GM18858 (cell line): ENCODE data around the gene SLBP.
A peak's percentile ranks its signal among the peaks of the same experiment; 100 is the strongest.
"Not testable (repeated sequence)": the region's sequence is repeated elsewhere in the genome, so short reads cannot be mapped to it uniquely, and the experiment has no call there.

Experiments used
- ATAC-seq: cut with Tn5 transposase; IDR thresholded peaks from one replicate; pipeline ENCODE4 v1.9.1; 2021; ENCODE audit not compliant: unreplicated experiment

Gene SLBP

DNA sequence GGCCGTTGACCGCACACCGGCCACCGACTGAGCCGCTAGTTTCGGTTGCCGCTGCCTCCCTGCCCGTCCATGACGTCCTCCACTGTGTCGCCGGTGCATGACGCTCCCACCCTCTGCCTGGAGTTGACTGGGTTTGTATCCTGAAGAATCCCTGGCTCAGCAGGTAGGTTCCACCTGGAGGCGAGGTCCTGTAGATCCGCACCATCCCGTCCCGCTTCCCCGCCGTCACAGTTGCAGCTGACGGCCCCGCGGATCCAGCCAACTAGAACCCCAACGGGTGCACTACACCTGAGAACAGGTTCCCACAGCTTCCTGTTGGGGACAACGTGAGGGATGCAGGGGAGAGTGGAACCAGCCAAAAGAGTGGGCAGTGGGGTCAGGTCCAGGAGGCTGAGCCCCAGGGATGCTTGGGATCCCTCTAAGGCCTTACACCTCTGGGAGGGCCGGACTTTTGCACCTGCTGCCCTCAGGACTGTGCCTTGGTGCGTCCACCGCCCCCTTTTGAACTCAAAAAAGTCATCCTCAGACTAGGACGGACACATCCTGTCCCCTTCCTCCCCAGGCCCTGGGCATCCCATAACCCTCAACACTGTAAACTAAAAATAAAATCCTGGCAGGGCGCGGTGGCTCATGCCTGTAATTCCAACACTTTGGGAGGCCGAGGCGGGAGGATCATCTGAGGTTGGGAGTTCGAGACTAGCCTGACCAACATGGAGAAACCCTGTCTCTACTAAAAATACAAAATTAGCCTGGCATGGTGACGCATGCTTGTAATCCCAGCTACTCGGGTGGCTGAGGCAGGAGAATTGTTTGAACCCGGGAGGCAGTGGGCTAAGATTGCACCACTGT lies 1.1 kb upstream of the SLBP start:
- no peak for ATAC-seq

DNA sequence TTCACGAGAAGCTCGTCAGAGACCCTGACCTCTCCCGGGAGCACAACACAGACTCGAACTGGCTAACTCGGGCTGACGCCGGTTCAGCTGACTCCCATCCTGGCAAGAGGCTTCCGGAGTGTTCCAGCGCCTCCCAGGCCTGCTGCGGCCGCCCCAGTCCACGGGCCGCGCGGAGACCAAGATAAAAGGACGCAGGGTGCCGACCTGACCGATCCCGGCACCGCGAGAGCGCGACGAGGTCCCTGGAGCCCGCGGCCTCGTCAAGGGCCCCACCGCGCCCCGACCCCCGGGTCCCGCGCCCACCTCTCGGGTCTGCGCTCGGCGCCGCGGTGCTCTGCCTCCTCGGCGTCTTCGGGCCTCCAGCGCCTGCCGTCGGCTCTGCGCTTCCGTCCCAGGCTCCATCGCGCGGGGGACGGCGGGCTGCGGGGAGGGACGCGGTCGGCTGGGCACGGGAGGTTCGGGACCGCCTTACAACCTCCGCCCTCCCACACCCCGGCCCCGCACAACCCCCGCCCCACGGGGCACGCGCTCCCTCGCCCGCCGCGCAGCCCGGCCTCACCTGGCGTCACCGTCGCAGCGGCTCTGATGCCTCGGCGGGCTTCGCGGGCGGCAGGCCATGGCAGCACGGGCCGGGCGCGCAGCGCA lies 426 bp downstream of the SLBP start:
- peak; percentile 4 for ATAC-seq

DNA sequence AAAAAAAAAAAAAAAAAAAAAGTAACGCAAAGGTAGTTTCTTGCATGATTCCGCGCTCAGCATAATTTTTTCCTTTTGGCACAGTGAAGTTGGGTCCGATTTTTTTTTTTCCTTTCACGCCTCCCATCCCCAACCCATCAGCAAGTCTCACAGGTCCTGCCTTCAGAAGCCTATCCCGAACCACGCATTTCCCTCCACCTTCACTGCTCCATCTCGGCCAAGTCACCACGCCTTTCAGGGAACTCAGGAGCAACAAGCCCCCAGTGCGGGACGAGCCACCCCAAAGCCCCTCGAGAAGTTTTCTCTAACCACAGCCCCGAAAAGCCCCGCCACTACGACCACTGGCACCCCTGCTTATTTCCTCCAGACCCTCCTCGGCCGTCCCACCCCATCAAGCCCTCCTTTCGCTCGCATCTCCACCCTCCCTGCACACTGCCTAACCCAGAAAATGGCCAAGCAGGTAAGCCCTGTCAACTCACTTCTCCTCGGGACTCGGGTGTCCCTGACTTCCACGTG lies 1.0 kb downstream of the SLBP start:
- no peak for ATAC-seq

DNA sequence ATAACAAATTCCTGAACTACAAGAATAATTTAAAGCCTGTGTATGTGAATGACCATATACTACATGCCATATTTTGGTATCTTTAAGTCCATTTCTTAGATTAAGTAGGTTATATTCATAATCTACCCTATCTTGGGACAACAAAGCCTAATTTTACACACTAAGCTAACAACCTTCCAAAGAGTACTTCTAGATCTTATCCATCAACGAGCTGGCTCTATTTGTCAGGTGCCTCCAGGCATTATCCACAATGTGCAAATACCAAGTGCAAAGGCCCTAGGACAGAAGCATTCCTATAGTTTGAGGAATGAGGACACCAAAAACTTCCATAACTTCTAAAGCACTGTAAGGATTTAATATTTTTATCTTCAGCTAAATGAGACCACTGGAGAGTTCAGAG lies 3.5 kb downstream of the SLBP start:
- ATAC-seq: no peak

DNA sequence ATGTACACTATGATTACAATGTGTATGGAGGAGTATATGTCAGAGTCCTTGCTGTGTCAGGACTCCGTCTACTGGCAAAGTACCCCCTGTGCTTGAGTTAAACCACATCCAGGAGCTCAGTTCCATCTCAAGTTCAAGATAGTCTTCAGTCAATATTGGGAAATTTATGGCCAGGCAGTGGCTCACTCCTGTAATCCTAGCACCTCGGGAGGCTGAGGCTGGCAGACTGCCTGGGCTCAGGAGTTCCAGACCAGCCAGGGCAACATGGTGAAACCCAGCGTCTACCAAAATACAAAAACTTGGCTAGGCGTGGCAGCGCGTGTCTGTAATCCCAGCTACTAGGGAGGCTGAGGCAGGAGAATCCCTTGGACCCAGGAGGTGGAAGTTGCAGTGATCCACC lies 5.8 kb downstream of the SLBP start:
- ATAC-seq: no peak

DNA sequence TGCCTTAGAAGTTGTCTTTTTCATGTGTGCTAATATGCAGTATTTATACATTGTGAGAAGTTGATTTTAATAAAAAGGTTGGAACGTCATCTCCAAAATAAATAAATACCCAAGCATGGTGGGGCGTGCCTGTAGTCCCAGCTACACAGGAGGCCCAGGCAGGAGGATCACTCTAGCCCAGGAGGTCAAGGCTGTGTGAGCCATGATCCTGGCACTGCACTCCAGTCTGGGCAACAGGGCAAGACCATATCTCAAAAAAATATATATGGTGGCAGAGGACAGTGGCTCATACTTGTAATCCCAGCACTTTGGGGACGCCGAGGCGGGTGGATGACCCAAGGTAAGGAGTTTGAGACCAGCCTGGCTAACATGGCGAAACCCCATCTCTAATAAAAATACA lies 6.4 kb downstream of the SLBP start:
- no peak for ATAC-seq

DNA sequence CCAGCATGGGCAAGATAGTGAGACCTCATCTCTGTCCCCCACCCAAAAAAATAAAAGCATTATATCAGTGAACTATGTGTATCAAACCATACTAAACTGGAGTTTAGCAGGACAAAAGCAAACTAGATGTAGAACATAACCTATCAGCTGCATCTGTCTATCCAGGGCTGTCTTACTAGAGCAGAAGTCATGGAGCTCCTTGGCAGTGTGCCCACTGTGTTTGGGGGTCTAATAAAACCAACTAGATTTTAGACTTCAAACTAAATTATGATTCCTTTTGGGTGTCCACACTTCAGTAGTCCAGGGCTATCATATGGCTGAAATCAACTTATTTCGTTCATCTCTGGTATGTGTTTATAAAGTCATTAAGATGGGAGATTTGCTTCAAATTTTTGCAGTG lies 8.3 kb downstream of the SLBP start:
- no peak for ATAC-seq

DNA sequence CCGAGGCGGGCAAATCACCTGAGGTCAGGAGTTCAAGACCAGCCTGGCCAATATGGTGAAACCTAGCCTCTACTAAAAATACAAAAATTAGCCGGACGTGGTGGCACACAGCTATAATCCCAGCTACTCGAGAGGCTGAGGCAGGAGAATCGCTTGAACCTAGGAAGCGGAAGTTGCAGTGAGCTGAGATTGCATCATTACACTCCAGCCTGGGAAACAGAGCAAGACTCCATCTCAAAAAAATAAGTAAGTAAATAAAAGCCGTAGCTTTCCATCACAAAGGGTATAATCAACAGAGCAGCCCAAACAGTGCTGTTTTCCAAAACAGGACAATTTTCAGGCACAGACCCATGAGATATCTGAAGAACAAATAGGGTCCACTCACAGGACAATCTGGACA lies 10.4 kb downstream of the SLBP start:
- not testable (repeated sequence) for ATAC-seq

DNA sequence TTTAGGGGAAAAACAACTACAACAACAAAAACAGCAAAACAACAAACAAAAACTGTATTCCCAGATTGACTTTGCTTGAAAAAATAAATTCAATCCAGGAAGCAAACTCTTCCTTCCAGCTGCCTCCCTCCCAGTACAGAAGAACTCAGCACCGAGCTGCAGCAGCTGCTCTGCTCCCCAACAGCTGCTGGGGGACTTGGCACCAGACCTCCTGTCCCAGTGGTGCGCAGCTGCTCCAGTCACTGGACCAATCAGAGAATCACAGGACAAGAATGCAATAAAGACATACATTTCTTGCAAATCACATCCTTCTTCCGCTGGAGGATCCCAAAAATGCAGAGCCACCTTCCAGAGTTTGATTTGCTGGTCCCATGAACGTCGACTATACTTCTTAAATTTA lies 16.2 kb downstream of the SLBP start:
- no peak for ATAC-seq

DNA sequence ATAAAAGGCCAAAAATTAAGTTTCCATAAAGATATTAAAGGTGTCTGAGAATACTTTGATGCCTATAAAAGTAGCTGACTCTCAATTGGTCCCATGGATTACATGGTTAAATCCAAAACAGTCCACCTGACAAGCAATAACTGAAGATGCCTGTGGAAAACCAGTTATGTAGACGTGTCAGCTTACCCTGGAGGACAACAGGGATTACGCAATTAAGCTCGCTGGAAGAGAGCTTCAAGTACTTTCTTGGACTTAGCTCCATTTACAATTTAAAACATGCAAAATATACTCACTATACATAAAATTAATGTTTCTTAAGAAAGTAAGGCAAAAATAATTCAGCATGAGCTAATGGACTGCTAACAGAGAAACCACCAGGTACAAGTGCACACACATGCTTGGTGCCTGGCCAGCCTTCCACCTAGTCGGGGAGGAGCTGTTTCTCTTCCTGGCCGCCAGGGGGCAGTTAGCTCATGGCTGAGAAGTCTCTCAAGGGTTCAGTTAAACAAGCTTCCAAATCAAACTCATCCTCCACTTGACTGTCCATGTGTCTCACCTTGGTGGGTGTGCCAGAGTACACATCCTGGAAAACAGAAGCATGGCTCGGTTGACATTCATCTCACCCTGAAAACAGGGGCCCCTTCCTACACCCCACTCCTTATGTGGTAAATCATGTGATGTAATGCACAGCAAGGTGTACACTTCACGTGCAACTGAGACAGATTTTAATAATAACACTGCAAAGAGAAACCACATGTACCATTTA lies 18.8 kb downstream of the SLBP start:
- ATAC-seq: peak; percentile 65

DNA sequence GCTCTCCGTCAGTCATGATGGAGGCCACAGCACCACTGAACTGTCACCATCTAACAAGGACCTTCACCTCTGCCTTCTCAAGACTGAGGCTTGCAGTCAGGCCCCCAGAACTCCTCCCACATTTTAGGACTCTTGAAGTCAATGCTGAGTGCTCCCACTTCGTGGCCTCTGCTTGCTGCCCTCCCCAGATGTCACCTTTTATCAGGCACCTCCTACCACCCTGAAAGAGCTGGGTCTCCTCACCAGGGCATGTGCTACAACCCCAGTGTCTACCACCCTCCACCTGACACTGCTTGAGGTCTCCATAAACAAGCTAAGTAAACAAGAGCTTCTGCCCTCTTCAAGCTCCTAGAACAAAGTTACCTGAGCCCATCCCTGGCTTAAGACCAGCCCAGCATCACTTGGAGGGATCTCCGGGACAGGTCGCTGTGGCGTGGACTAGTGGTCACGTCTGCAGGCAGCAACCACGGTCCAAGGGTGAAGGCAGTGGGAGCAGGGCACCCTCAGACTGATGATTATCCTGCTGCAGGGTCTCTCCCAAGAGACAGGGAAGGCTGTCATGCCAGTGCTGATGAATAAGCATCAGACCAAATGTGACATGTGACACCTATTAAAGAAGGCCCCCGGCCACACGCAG lies 20.3 kb downstream of the SLBP start:
- no peak for ATAC-seq

DNA sequence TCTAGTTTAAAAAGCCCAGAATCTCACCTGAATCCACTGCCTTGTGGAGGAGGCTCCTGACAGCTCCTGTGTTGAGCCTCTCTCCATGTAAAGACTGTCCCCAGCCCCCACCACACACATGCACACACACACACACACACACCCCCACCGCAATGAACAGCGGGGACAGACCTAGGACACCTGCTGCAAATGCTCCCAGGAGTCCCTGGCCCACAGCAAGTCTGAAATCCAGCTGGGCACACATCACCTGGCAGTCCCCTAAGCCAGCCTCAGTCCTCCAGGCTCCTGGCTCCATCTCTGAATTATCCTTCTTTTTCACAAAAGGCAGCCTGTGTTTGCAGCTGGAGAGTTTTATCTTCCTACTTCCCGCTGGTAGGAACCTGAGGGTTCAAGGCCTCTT lies 21.4 kb downstream of the SLBP start:
- ATAC-seq: no peak

DNA sequence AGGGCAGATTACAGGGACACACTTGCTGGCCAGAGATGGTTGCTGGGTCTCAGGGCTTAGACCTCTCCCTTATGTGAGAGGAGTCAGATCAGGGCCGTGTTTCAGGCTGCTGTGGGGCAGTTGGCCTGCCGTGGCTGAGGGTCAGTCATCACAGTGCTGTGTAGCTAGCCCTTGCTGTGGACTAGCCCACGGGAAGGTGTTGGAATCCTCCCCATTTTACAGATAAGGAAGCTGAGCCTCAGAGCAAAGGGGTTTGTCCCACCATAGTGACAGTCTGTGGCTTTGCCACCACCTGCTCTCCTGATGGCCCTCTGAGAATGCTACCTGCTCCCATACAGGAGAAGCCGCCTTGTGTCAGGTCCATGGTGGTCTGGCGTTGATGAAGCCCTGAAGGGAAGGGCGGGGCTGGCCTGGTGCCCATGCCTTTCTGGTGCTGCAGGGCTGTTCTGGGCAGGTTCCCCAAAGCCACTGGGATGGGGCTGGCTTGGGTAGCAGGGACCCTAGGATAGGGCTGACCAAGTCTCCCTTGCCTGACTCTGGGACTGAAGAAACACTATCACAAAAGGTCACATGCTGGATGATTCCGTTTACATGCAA lies 25.6 kb downstream of the SLBP start:
- ATAC-seq: no peak

DNA sequence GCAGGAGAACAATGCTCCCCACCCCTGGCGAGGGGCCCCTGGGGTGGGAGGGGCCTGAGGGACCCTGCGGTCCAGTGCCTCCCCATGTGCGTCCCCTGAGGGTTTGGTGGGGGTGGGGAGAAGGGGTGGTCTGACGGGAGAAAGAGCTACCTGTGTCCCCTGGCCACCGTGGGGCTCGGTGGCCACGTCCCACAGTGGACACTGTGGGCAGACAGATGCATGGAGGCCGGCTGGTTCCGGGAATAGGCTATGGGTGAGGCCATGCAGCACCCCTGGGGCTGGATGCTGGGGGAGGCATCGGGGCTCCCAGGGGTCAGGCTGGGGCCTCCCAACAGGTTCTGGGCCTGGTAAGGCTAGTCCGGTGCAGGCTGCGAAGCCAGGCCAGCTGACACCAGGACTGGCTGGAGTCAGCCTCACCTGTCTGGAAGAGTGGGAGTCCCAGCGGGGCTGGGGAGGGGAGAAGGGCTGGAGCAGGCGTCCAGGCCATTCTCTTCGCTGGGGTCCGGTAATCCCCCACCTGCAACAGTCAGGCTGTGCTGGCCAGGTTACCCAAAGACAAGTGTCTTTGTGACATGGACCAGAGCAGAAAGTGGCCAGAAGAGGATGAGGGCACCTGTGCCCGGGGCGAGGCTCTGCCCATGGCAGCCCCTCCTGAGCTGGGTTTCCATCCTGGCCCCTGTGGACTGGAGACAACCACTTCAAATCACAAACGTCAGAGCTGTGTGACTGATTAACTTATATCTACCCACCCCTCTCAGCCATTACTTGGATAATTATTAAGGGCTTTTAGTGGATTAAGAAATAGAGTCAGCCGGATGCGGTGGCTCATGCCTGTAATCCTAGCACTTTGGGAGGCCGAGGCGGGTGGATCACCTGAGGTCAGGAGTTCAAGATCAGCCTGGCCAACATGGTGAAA lies 26.6 kb downstream of the SLBP start:
- no peak for ATAC-seq

DNA sequence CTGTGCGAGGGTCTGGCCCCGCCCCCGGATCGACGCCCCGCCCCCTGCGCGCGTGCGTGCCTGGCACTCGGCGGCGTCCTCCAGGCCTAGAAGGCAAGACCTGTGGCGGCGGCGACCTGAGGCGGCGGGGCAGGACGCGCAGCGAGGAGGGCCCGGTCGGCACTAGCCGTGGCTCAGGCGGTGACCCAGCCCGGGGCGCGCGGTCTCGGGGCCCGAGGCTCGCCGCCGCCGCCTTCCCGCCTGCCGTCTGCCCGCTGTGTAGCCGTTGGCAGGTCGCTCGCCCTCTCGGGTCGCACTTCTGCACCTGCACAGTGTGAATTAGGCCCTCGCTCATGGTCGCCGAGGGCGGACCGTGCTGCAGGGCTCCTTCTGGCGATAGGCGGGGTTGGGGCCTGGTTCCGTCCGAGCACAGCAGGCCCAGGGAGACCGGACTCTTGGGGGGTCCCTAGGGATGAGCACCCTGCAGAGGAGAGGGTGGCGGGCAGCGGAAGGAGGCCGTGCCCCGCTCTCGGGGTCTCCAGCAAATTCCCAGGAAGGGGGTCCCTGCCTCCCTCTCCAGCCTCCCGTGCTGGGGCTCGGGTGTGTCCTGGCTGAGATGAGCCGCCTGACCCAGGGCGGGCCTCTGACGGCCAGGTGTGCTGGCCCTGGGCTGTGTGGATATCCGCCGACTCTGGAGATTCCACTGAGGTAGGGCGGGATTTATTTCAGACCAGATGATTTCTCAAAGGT lies 27.4 kb downstream of the SLBP start:
- peak; percentile 12 for ATAC-seq

DNA sequence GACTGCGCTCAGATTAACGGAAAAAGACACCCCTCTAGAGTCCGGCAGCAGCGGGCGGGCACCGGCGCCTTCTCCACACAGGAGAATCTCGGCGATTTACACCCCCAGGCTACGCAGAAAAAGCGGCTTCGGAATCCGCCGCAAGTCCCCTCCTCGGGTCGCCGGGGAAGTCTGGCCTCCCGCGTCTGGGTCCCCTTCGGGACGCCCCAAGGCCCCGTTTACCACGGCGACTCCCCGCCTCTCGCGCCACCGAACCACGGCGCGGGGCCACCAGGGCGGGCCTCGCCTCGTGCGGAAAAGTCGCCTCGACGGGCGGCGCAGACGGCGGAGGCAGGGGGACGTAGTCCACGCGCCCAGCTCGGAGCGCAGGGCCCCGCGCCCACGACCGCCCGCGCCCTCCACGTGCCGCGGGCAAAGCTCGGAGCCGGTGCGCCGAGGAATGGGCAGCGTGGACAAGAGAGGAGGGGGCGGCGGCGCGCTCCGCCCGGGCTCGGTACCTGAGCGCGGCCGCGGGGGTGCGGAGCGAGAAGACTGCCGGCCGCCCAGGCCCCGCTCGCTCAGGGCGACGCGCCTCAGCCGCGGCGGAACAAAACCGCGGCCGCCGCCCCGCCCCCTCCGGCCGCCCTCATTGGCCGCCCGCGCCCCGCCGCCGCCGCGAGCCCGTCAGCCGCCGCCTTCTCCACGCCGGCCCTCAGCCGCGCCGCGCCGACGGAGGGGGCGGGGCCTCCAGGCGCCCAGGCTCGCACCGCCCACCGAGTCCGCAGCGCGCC lies 28.2 kb downstream of the SLBP start, which contains the start of gene FAM53A:
Gene FAM53A (minus strand): TSS at position 578 of the 770 bp plus-strand sequence. CDS start 15,572 bp downstream, outside the sequence.
- ATAC-seq: peak; percentile 64

DNA sequence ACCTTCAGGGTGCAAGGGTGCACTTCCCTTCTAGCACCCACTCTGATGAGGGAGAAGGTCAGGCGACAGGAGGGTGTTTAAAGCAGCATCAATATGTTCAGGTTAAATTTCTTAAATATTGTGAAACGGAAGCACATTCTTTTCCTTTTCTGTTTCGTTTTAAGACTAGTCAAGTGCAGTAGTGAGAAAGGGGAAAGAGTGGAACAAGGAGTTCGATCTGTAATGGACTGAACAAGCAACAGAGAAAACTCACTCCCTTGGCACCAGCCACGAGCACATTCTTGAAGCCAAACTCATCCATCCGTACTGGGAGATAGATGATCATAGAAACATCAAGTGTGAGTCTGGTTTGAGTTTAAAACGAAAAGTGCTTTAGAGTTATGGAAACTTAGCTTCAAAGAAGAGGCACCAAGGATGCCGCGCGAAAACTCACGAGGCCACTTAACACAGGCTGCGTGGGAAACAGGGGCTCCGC lies 28.8 kb downstream of the SLBP start:
- ATAC-seq: no peak

DNA sequence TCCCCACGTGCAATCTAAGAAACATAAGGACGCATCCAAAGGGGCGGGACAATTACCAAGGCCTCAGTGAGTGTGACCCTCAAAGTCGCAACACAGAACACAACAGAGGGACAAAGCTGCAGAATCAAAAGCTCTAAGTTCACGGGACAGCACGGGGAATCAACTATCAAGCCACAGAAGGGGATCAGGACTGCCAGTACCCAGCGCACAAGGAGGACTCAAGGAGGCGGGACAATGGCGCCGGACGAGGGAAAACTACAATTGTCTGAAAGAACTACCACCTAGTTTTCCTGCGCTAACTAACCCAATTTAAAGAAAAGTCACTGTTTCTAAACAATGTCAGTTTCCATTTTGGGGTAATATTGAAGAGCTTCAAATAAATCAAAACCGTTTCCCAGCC lies 29.3 kb downstream of the SLBP start:
- no peak for ATAC-seq
